GM18517 (cell line): ENCODE results near the gene COL24A1.

Experiments
- ATAC-seq: cut with Tn5 transposase; IDR thresholded peaks from one replicate; pipeline ENCODE4 v1.9.1; 2021; ENCODE audit warnings: mild to moderate bottlenecking, moderate library complexity; ENCODE audit not compliant: unreplicated experiment

Gene COL24A1

GRCh38 chr1:86156566-86157455 is at the start of gene COL24A1:
TSS of gene COL24A1 (minus strand) at chr1:86156772. CDS start at chr1:86156396, 376 bp downstream.
- no peak for ATAC-seq

- ATAC-seq = no peak
Measured at GRCh38 chr1:86205741-86206140, 49.2 kb upstream of the COL24A1 start.

- no peak for ATAC-seq
Measured at GRCh38 chr1:86202552-86203340, 46.2 kb upstream of the COL24A1 start.

GRCh38 chr1:86201311-86201710 is 44.7 kb upstream of the COL24A1 start:
- ATAC-seq = no peak

- ATAC-seq = no peak
Measured at GRCh38 chr1:86200901-86201300, 44.3 kb upstream of the COL24A1 start.

- no peak for ATAC-seq
Measured at GRCh38 chr1:86197206-86197855, 40.8 kb upstream of the COL24A1 start.

GRCh38 chr1:86195281-86195680 is 38.7 kb upstream of the COL24A1 start:
- ATAC-seq = no peak

GRCh38 chr1:86194491-86195034 is 38.0 kb upstream of the COL24A1 start:
- ATAC-seq = no peak

- no peak for ATAC-seq
Measured at GRCh38 chr1:86192417-86192816, 35.8 kb upstream of the COL24A1 start.

GRCh38 chr1:86191958-86192357 is 35.4 kb upstream of the COL24A1 start:
- ATAC-seq = no peak

- no peak for ATAC-seq
Measured at GRCh38 chr1:86190873-86191272, 34.3 kb upstream of the COL24A1 start.

GRCh38 chr1:86184426-86184825 is 27.9 kb upstream of the COL24A1 start:
- ATAC-seq = no peak

GRCh38 chr1:86183810-86184209 is 27.2 kb upstream of the COL24A1 start:
- ATAC-seq = no peak

- no peak for ATAC-seq
Measured at GRCh38 chr1:86176226-86176625, 19.7 kb upstream of the COL24A1 start.

GRCh38 chr1:86175756-86176155 is 19.2 kb upstream of the COL24A1 start:
- ATAC-seq = no peak

- ATAC-seq = no peak
Measured at GRCh38 chr1:86169625-86170024, 13.1 kb upstream of the COL24A1 start.

- ATAC-seq = no peak
Measured at GRCh38 chr1:86159800-86160199, 3.2 kb upstream of the COL24A1 start.

GRCh38 chr1:86155807-86156565 is 586 bp downstream of the COL24A1 start:
- no peak for ATAC-seq

GRCh38 chr1:86155051-86155806 is 1.3 kb downstream of the COL24A1 start:
- no peak for ATAC-seq
